ENCODE results near the gene ATP8A2.
"Not testable (repeated sequence)": the region's sequence is repeated elsewhere in the genome, so short reads cannot be mapped to it uniquely, and the experiment has no call there.

ATP8A2 gene

DNA sequence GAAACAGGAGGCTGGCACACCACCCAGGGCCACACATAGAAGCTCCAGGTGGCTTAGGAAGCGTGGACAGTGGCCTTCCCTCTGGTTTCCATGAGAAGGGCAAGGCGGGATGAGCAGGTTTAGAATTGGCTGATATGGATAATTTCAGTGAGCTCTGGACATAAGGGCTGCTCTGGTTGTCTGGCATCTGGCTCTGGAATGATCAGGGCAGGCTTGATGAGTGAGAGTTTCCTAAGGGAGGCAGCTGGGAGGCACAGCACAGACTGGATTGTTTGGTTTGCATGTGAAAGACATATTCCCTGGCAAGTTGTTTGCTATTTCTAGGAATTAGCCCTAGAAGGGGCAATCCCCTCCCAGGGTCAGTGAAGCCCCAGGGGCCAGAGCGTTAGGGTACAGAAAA is 129.5 kb downstream of the ATP8A2 start:
- TF ChIP-seq, protein P1, sequence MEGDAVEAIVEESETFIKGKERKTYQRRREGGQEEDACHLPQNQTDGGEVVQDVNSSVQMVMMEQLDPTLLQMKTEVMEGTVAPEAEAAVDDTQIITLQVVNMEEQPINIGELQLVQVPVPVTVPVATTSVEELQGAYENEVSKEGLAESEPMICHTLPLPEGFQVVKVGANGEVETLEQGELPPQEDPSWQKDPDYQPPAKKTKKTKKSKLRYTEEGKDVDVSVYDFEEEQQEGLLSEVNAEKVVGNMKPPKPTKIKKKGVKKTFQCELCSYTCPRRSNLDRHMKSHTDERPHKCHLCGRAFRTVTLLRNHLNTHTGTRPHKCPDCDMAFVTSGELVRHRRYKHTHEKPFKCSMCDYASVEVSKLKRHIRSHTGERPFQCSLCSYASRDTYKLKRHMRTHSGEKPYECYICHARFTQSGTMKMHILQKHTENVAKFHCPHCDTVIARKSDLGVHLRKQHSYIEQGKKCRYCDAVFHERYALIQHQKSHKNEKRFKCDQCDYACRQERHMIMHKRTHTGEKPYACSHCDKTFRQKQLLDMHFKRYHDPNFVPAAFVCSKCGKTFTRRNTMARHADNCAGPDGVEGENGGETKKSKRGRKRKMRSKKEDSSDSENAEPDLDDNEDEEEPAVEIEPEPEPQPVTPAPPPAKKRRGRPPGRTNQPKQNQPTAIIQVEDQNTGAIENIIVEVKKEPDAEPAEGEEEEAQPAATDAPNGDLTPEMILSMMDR (IDR thresholded peaks at IDR 0.05; ENCODE audit: extremely low read depth, missing control alignments): no peak
- no peak for DNase-seq (ENCODE audit: low spot score)

DNA sequence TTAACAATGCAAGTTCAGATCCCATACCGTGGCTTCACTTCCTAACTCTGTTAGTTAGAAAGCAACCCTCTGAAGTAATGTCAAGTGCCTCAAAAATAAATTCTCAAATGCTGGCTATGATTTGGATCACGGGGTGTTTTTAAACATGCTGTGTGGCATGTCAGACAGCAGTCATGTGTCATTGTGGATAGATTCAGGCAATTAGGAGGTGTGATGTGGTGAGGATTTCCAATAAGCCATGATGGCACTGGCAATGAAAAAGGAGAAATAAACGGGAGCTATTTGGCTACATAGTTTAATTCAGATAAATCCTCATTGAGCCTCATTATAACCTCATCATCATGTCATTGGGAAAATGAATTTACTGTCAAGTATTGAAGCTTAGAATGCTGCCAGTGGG is 130.3 kb downstream of the ATP8A2 start:
- TF ChIP-seq, protein P1 (IDR thresholded peaks at IDR 0.05; ENCODE audit: extremely low read depth, missing control alignments): no peak
- DNase-seq (ENCODE audit: low spot score): no peak

DNA sequence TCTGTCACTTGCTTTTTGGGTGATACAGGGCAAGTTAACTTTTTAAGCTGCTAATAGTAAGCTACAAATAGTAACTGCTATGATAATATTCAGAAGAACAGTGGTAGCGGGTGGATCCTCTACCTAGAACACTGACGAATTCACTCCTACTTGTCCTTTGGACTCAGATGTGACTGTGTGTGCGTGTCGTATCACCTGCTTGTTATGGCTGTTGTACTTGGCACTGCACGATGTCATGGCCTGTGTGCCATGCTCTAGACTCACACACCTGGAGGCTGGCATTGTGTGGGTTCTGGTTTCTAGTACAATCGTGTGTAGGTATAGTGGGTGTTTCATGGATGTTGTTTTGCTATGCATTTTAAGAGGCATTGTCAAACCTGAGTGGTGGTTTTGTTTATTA is 130.8 kb downstream of the ATP8A2 start:
- TF ChIP-seq, protein P1 (IDR thresholded peaks at IDR 0.05; ENCODE audit: extremely low read depth, missing control alignments): no peak
- no peak for DNase-seq (ENCODE audit: low spot score)

DNA sequence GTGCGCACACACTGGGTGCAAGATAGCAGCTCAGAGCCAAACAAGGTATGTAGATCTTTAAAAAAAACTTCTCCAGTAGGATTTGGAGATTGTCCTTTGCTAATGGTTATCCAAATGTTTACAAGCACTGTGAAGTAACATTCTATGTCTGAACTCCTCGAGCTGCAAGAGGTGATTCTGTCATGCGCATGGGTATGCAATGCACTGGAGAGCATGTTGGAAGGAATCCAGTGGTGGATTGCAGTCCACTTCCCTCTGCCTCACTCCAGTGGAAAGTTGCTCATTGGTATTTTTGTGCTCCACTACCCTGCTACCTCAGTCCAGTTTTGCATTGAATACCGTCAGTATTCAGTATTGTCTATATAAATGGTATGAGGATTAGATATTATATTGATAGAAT is 132.1 kb downstream of the ATP8A2 start:
- no peak for DNase-seq (ENCODE audit: low spot score)
- TF ChIP-seq, protein P1 (IDR thresholded peaks at IDR 0.05; ENCODE audit: extremely low read depth, missing control alignments): no peak

DNA sequence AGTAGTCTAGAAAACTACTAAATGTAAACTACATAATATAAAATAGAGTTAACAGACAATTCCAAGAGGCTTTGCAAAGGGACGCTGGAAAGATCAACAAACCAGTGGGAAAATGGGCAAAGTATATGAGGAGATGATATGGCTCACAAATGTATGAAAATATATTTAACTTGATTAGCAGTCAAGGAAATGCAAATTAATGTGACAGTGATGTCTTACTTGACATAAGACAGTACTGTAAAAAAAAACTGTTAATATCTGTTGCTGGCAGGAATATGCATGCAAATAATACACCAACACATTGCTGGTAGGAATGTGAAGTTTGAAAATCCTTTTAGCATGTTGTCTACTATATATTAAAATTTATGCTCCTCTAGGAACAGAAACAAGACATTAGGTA is 136.1 kb downstream of the ATP8A2 start:
- TF ChIP-seq, protein P1 (IDR thresholded peaks at IDR 0.05; ENCODE audit: extremely low read depth, missing control alignments): no peak
- no peak for DNase-seq (ENCODE audit: low spot score)

DNA sequence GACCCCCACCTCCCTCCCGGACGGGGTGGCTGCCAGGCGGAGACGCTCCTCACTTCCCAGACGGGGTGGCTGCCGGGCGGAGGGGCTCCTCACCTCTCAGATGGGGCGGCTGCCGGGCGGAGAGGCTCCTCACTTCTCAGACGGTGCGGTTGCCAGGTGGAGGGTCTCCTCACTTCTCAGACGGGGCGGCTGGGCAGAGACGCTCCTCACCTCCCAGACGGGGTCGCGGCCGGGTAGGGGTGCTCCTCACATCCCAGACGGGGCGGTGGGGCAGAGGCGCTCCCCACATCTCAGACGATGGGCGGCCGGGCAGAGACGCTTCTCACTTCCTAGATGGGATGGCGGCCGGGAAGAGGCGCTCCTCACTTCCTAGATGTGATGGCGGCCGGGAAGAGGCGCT is 141.3 kb downstream of the ATP8A2 start:
- not testable (repeated sequence) for DNase-seq (ENCODE audit: low spot score)

DNA sequence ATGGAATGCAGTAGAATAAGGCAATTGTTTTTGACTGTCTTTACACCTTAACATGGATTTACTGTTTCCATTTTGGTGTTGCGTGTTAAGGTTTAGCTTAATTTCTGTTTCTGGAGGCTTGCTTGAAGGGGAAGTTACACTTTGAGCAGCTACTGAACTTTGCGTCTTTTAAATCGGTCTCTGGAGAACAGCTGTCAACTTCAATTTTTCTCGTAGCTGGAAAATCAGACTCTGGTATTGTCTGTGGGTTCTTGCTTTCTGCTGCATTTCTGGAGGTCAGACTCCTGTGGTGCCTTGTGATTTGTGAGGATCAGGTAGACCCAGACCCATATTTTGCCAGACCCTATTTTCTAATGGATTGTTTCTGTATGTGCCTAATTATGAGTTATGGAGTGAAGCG is 146.7 kb downstream of the ATP8A2 start:
- no peak for DNase-seq (ENCODE audit: low spot score)
- TF ChIP-seq, protein P1 (IDR thresholded peaks at IDR 0.05; ENCODE audit: extremely low read depth, missing control alignments): no peak

DNA sequence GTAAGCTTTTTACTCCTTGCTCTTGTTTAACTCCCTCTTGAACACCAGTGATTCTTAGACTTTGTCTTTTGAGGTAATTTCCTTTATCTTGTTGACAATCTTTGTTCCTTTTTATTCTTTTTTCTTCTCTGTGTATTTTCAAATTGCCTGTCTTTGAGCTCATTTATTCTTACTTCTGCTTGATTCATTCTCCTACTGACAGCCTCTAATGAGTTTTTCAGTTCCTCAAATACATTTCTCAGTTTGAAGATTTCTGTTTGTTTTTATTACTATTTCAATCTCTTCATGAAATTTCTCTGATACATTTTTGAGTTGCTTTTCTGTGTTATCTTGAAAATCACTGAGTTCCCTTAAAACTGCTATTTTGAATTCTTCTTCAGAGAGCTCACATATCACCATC is 154.1 kb downstream of the ATP8A2 start:
- DNase-seq (ENCODE audit: low spot score): no peak

More for the DNA sequence above, 154.1 kb downstream of the ATP8A2 start:
- TF ChIP-seq, protein P1 (IDR thresholded peaks at IDR 0.05; ENCODE audit: extremely low read depth, missing control alignments): no peak
